ENCODE data around the gene NRXN3.
A peak's percentile ranks its signal among the peaks of the same experiment; 100 is the strongest.

NRXN3 gene

GRCh38 chr14:78327426-78328221, 157.5 kb downstream of the NRXN3 start:
- no peak for DNase-seq

GRCh38 chr14:78329371-78329770, 159.2 kb downstream of the NRXN3 start:
- DNase-seq = no peak

- DNase-seq = no peak
Observed at GRCh38 chr14:78335531-78335930, 165.4 kb downstream of the NRXN3 start.

GRCh38 chr14:78340250-78340649, 170.1 kb downstream of the NRXN3 start:
- DNase-seq = no peak

- DNase-seq = no peak
Observed at GRCh38 chr14:78341827-78342389, 171.7 kb downstream of the NRXN3 start.

- DNase-seq = no peak
Observed at GRCh38 chr14:78342879-78343278, 172.7 kb downstream of the NRXN3 start.

- DNase-seq = no peak
Observed at GRCh38 chr14:78344290-78344689, 174.1 kb downstream of the NRXN3 start.

- no peak for DNase-seq
Observed at GRCh38 chr14:78345131-78345744, 175.1 kb downstream of the NRXN3 start.

GRCh38 chr14:78346747-78347146, 176.6 kb downstream of the NRXN3 start:
- no peak for DNase-seq

- no peak for DNase-seq
Observed at GRCh38 chr14:78355109-78355508, 184.9 kb downstream of the NRXN3 start.

- no peak for DNase-seq
Observed at GRCh38 chr14:78356391-78356790, 186.2 kb downstream of the NRXN3 start.

- DNase-seq = no peak
Observed at GRCh38 chr14:78358591-78358990, 188.4 kb downstream of the NRXN3 start.

GRCh38 chr14:78359581-78359980, 189.4 kb downstream of the NRXN3 start:
- DNase-seq = no peak

GRCh38 chr14:78363008-78363407, 192.8 kb downstream of the NRXN3 start:
- no peak for DNase-seq

- DNase-seq = no peak
Observed at GRCh38 chr14:78367355-78367754, 197.2 kb downstream of the NRXN3 start.

- no peak for DNase-seq
Observed at GRCh38 chr14:78383060-78383459, 212.9 kb downstream of the NRXN3 start.

GRCh38 chr14:78398216-78398615, 228.0 kb downstream of the NRXN3 start:
- DNase-seq = no peak

GRCh38 chr14:78399316-78399889, 229.2 kb downstream of the NRXN3 start:
- peak; percentile 2 for DNase-seq

GRCh38 chr14:78401866-78402265, 231.7 kb downstream of the NRXN3 start:
- DNase-seq = peak; percentile 36

- peak; percentile 75 for DNase-seq
Observed at GRCh38 chr14:78403278-78403815, 233.2 kb downstream of the NRXN3 start.

- DNase-seq = peak; percentile 2
Observed at GRCh38 chr14:78405079-78405856, 235.1 kb downstream of the NRXN3 start.

- DNase-seq = no peak
Observed at GRCh38 chr14:78412475-78412874, 242.3 kb downstream of the NRXN3 start.

- no peak for DNase-seq
Observed at GRCh38 chr14:78414172-78414571, 244.0 kb downstream of the NRXN3 start.

Data from fibroblast of skin of right biceps (primary cell).